ENCODE measurements around the gene ADAM33. TPM values are rescaled to one million over a fixed set of nuclear protein-coding genes. Genes with fewer than 3 reads are reported as not detected.

Gene ADAM33
- total RNA-seq, 2 experiments from 2014 or later, result not detected

GRCh38 chr20:3673221-3674070 lies 8.4 kb downstream of the ADAM33 start:
- ChIA-PET CTCF (interaction anchor here (0.6 to 1.2 kb wide), 3 partner anchors 17 to 141 kb away, joined by 3 to 5 read pairs (median 4); no protein-coding TSS in a partner anchor), POLR2A (no interaction called here)

DNA sequence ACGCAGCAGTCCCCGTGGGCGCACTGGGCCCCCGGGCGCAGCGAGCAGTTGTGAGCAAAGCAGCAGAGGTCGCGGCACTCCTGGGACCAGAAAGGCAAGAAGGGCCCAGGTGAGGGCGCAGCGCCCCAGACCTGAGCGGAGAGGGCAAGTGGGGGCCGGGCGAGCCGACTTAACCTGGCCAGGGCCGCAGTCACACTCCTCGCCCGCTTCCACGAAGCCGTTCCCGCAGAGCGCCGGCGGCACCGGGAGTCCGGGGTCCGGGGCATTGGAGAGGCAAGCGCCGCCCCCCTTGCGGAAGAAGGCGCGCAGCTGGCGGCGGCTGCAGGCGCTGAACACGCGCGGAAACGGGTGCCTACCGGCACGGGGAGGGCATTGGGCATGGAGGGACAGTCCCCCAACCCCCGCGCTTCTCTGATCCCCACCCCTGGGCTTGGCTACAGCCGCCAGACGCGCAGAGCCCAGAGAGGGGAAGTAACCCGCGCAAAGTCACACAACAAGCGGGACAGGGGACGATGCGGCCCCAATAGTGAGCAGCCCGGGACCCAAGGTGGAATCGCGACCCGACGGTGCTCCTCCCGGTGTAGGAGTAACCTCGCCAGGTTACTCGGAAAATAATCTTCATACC lies 9.2 kb downstream of the ADAM33 start:
- POLR2A ChIA-PET, result interaction anchor here (0.6 kb wide), 1 partner anchor 1253 kb away, joined by 6 read pairs; no protein-coding TSS in a partner anchor
- CTCF ChIA-PET, result interaction anchor here (0.6 to 1.2 kb wide), 2 partner anchors 18 to 141 kb away, joined by 4 to 5 read pairs; no protein-coding TSS in a partner anchor

- POLR2A ChIA-PET, result interaction anchor here (0.6 kb wide), 1 partner anchor 1254 kb away, joined by 6 read pairs; no protein-coding TSS in a partner anchor
- CTCF ChIA-PET, result no interaction called here
Measured at GRCh38 chr20:3671986-3672546, 9.7 kb downstream of the ADAM33 start.

- CTCF ChIA-PET, result interaction anchor here (0.6 kb wide), 1 partner anchor 61 kb away, joined by 3 read pairs; no protein-coding TSS in a partner anchor
- POLR2A ChIA-PET, result no interaction called here
Measured at GRCh38 chr20:3670945-3671344, 10.9 kb downstream of the ADAM33 start.

DNA sequence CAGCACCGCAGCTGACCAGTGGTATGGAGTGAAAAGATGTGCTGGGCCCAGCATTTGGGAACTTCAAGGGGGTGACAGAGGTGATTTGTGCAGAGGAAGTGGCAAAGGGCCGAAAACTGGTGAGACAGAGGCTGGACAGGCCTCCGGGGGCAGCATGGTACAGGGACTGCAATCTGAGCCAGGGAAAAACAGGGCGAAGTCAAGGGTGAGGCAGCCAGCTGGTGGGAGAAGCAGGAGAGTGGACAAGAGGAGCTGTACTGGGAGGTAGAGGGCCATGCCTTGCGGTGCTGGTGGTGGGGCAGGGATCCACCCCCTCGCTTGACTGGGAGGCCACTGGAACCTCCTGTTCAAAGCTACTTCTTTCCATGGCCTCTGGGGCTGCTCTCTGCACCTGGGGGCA lies 11.3 kb downstream of the ADAM33 start:
- CTCF ChIA-PET, result interaction anchor here (0.6 to 1.6 kb wide), 4 partner anchors 41 to 98 kb away, joined by 3 read pairs; no protein-coding TSS in a partner anchor

DNA sequence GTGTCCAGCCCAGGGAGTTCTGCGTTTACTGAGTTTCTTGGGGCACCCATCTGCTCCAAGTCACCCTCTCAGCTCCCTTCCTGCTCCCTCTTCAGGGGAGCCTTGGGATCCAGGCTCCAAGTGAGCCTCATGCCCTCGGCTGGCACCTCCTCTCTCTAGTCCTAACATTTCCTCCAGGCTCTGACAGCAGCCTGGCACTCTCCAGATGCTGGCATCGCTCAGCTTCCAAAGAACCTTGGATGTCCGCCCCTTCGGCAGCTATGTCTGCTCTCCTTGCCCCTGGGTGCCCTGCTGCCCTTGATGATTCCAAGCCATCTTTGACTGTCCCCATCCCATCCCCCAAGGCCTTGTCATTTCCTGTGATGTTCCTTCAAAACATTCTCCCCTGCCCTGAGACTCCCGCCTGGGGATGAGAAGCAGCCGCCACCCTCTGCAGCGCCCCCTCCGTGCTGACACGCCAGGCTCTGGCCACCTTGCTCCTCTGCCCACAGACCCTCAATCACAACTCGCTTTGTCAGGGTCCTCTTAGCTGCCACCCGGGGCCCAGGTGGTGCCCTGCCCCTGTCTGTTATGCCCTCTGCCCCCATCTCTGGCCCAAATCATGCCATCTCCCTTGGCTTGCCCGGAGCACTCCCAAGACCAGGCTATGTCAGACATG lies 12.0 kb downstream of the ADAM33 start:
- ChIA-PET CTCF (interaction anchor here (0.7 to 1.6 kb wide), 3 partner anchors 41 to 99 kb away, joined by 3 read pairs; no protein-coding TSS in a partner anchor), POLR2A (interaction anchor here (0.5 kb wide), 1 partner anchor 321 kb away, joined by 4 read pairs; no protein-coding TSS in a partner anchor)

More for the DNA sequence above, 11.3 kb downstream of the ADAM33 start:
- POLR2A ChIA-PET, result no interaction called here

GRCh38 chr20:3667434-3668037 lies 14.3 kb downstream of the ADAM33 start:
- POLR2A ChIA-PET, result no interaction called here
- CTCF ChIA-PET, result interaction anchor here (2.3 kb wide), 1 partner anchor 9 kb away, joined by 7 read pairs; no protein-coding TSS in a partner anchor

DNA sequence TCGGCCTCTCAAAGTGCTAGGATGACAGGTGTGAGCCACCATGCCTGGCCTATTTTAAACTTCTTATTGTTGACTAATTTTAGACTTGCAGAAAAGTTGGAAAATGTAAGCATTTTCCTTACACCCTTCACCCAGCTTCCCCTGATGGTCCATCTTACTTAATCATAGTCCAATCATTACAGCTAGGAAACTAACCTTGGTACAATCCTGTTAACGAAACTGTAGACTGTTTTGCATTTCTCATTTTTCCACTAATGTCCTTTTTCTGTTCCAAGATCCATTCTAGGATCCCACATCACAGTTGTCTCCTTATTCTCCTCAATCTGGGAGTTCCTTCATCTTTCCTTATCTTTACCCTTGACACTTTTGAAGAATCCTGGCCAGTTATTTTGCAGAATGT lies 18.0 kb downstream of the ADAM33 start:
- POLR2A ChIA-PET, result no interaction called here
- CTCF ChIA-PET, result interaction anchor here (3.2 kb wide), 1 partner anchor 12 kb away, joined by 12 read pairs; no protein-coding TSS in a partner anchor

DNA sequence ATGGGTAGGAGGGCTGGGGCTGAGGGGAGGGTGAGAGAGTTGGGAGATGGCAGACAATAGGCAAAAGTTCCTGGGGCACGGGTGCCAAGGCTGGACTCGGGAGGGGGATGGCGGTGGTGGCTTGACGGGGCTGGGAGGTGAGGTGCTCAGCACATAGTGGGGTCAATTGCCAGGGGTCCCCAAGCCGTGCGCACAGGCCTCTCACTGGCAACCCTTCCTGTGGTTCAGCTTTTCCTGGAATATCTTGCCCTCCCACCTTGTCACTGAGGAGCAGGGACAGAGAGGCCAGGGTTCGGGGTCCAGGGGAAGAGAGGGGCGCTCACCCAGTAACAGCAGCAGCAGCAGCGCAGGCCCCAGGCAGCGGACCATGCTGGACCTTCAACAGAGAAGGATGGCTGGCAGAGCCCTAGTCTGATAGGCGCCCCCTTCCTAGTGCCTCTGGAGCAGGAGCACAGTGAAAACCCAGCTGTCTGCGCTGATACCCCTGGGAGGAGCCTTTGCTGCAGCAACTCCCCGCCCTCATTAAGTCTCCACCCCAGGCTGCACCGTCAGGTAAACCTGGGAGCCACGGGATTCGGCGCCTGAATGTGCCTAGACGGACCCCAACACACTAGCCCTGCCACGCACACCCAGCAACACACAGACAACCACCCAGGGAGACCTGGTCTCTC lies 18.6 kb downstream of the ADAM33 start, which contains the start of gene GFRA4:
Gene GFRA4, minus strand, starts transcription at position 369 of the 671 bp plus-strand sequence. Its CDS starts 0 bp downstream, at position 369.
- ChIA-PET CTCF (no interaction called here), POLR2A (no interaction called here)

DNA sequence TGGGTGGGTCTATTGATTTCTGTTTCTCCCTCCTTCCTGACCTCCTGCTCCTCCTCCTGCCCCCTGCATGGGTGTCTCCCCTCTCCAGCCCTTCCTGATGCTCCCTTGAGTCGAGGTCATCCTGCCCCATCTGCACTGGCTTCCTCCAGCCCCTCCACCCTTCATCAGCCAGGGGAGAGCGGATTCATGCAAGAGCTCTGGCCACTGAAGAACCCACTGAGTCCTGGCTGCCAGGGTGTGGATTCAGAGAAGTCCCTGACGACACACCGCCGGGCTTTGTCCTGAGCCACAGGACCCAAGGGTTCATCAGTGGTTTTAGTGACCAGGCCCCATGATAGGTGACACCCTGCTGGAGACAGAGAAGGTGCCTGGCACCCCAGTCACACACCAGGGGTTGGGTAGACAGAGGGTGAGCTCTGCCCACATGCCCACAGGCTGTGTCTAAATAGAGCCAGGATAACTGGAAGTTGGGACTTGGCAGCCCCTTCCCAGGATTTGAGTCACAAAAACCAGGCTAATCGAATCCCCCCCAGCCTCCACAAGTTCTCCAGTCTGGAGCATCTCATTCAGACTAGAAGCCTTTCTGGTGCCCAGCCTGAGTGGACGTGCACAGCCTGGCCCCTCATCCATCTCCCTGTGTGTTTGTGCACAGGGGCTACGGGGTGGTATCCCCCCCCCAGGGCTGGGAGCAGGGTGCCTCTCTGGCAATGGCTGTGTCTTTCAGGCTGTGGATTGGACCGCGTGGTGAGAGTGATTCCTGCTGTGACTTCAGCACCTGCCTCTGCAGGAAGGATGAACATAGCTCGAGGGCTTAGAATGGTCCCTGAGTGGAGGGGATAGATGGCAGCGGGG lies 19.8 kb downstream of the ADAM33 start:
- ChIA-PET CTCF (no interaction called here), POLR2A (no interaction called here)

DNA sequence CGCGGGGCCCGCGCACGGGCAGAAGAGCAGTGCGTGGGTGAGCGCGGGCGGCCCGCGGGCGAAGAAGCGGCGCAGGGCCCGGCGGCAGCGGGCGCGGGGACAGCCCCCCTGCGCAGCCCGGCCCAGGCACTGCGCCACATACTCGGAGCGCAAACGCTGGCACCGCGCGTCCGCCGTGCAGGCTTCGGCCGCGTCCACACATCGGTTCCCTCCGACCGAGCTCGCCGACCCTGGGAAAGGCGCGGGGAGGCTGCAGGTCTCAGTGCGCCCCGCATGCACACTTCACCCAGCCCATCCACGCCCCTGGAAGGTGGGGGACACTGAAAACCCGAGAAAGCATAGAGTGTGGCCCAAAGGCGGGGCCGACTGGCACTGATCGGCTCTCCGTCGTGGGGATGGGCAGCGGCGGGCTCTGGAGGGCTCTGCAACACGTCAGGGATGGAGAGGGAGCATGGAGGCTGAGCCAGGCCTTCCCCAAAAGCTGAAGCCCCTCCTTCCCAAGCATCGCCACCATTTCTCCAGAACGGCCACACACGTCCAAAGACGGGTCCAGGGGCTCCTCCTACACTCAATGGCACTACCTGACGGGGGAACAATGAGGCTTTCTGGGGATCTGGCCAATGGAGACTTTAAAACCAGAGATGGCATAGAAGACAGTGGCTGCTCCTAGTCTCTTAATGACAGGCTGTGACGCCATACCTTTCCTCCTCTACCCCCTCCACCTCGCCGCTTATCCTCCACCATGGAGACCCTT lies 20.6 kb downstream of the ADAM33 start:
- ChIA-PET CTCF (no interaction called here), POLR2A (no interaction called here)

DNA sequence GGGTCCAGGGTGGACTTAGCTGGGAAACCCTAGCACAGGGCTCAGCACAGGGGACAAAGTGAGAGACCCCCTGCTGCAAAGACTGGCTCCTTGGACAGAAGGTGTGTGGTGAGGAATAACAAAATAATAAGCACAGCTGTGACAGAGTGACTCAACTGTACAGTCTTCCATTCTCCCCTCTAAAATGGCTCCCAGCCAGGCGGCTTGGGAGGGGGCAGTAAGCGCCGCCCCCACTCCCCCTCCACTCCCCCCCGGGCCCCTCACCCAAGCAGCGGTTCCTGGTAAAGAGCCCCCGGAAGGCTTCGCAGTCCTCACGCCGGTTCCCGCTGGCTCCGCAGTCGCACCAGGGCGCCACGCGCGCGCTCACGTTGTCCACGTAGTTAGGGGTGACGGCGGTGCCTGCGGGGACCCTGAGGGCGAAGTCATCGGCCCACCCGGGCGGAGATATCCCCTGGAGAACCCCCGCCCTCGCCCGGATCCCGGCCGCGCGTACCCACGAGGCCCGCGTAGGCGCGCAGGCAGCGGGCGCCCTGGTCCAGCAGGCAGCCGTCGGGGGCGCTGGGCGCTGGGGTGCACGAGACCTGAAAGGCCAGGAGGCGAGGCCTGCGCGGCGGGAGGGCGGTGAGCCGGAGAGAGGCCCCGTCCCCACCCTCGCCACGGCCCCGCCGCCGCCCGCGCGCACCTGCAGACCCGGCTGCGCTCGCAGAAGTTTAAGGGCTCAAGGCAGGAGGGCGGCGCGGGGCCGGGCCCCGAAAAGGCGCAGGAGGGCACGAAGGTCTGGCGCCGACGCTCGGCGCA lies 21.3 kb downstream of the ADAM33 start:
- CTCF ChIA-PET, result interaction anchor here (1.1 kb wide), 1 partner anchor 16 kb away, joined by 3 read pairs; no protein-coding TSS in a partner anchor
- POLR2A ChIA-PET, result no interaction called here

DNA sequence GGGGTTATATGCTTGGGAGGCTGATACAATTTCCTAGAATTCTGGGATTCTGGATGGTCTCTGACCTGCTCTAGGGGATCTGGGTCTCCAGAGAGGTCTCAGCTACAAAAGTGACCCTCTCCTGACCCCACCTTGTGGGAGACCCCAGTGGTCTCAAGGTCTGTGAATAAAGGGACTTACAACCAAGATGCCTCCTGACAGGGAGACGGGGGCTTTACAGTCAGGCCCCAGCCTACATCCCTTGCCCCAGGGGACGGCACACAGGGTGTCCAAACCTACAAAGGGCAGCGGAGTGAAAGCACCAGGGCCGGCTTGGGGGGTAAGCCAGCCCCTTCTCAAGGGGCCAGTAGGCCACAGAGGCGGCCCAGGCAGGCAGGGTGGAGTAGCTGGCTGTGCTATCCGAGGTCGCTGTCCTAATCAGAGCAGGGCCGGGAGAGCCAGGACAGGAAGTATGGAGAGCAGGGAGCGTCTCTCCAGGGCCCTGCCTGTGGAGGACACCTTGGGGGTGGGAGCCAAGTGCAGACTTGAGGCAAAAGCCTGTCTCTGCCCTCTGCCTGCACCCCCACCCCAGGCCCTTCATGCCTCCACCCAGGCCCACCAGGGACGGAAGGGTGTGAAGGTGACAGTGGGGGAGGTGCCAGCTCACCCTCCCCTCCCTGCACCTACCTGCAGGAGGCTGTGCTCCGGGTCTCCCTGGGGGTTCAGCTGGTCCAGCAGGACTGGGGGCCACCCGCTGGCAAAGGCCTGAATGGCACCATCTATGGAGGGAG lies 22.1 kb downstream of the ADAM33 start:
- POLR2A ChIA-PET, result no interaction called here
- CTCF ChIA-PET, result interaction anchor here (1.1 kb wide), 1 partner anchor 17 kb away, joined by 3 read pairs; no protein-coding TSS in a partner anchor

DNA sequence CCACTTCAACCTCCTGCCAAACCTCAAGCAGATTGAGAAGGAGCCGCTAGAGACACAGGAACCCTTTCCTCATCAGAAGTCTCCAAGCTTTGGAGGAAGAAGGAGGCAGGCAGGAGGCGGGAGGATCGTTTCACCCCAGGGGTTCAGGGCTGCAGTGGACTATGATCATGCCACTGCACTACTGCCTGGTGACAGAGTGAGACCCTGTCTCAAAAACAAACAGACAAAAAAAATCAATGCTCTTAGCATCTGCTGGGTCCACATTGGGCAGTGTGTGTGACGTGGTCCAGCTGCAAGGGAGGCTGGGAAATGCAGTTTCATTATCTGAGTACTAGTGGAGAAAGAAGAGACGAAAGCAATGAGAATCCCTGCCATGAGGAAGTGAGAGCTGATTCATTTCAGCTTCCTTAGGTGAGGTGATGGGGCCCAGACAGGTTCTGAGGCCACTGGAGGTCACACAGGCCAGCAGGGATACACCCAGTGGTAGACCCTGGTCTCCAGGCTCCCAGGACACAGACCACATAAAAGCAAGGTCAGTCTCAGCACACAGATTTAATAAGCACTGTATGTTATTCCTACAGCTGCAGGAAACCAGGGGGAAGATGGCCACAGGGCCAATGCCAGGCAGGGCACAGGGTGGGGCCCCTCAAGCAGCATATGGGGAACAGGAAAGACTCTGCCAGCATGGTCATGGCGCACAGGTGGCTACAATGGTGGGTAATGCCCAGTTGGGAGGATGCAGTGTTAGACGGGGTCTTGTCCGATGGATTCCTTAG lies 22.9 kb downstream of the ADAM33 start:
- ChIA-PET POLR2A (no interaction called here), CTCF (interaction anchor here (1.1 kb wide), 1 partner anchor 18 kb away, joined by 3 read pairs; no protein-coding TSS in a partner anchor)
